Activated T-cell treated with anti-CD3 and anti-CD28 coated beads, Interleukin-2, amount 50 U/mL, for 72 hours (primary cell): ENCODE measurements around the gene CHCT1. TPM values are rescaled to one million over a fixed set of nuclear protein-coding genes. Genes with fewer than 3 reads are reported as not detected.
A peak's percentile ranks its signal among the peaks of the same experiment; 100 is the strongest.
"Not testable (repeated sequence)": the region's sequence is repeated elsewhere in the genome, so short reads cannot be mapped to it uniquely, and the experiment has no call there.

Experiments
- ATAC-seq, 2 donors: fragments of 150-1000 bp; cut with Tn5 transposase; replicated peaks in 1 of 2; 2 replicates each; pipeline ENCODE4 v1.10.0; 2021; ENCODE audit warnings: moderate library complexity in 2 of 2, mild to moderate bottlenecking in 1 of 2
- DNase-seq, 2 donors: peaks; one replicate each; pipeline ENCODE4 v3.0.0; 2021 to 2022; ENCODE audit warnings: mixed read lengths in 1 of 2
- H3K27ac Mint-ChIP-seq: one replicate; pipeline ENCODE4 v1.8.0; 2022; ENCODE audit warnings: mild to moderate bottlenecking, moderate library complexity, mixed read lengths
- H3K27me3 Mint-ChIP-seq: one replicate; pipeline ENCODE4 v1.8.0; 2022; ENCODE audit warnings: low read depth, mixed read lengths
- H3K36me3 Mint-ChIP-seq, 2 donors: one replicate each; pipeline ENCODE4 v1.8.0; 2022; ENCODE audit warnings: mixed read lengths in 2 of 2, mild to moderate bottlenecking in 1 of 2; ENCODE audit not compliant: insufficient read depth in 2 of 2
- H3K4me1 Mint-ChIP-seq: one replicate; pipeline ENCODE4 v1.8.0; 2022; ENCODE audit warnings: low read depth, mixed read lengths
- H3K4me3 Mint-ChIP-seq, 2 donors: one replicate each; pipeline ENCODE4 v1.8.0; 2022; ENCODE audit warnings: mild to moderate bottlenecking in 2 of 2, mixed read lengths in 2 of 2, moderate library complexity in 2 of 2
- H3K9me3 Mint-ChIP-seq, 2 donors: one replicate each; pipeline ENCODE4 v1.8.0; 2022; ENCODE audit warnings: mixed read lengths in 2 of 2
- total RNA-seq, 2 donors: library from RNA; stranded (reverse); gene quantifications; one replicate each; pipeline ENCODE4 v1.2.3, GENCODE V29; 2022

Gene CHCT1
- under 1 TPM; 0.46 to 0.67 TPM for total RNA-seq

DNA sequence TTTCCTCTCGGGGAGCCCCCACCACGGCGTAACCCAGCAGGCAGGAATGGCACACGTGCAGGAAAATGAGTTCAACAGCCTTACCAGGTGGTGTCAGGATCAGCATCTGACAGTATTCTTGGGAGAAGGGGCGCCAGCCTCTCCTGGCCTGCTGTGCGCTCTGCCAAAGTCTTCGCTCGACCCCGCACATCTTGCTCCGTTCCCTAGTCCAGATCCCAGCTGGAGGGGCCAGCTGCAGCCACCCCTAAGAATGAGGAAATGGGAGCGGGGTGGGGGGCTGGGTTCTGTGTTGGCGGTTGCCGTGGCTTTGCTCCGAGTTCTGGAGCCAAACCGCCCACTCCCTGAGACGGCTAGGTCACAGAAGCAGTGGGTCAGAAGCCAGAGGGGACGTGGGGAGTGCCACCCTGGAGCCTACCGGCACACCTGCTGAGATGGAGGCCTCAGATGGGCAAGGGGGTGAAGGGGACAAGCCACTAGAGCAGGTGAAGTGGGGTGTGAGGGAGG, at the start of gene CHCT1:
Gene CHCT1, plus strand, starts transcription at position 328 of the 504 bp plus-strand sequence. Its CDS starts 104 bp downstream, at position 432.
- H3K36me3 Mint-ChIP-seq, result no peaks in the 10 kb centered on the region
- DNase-seq (no peak), ATAC-seq (no peak)
- H3K9me3 Mint-ChIP-seq, result no peaks in the 10 kb centered on the region
- peak within 1 kb of the TSS; percentile 84 to 89 for H3K4me3 Mint-ChIP-seq
- peak within 1 kb of the TSS; percentile 56 for H3K27ac Mint-ChIP-seq
- peaks cover 11% of the 10 kb centered on the region for H3K4me1 Mint-ChIP-seq
- no peaks in the 10 kb centered on the region for H3K27me3 Mint-ChIP-seq

DNA sequence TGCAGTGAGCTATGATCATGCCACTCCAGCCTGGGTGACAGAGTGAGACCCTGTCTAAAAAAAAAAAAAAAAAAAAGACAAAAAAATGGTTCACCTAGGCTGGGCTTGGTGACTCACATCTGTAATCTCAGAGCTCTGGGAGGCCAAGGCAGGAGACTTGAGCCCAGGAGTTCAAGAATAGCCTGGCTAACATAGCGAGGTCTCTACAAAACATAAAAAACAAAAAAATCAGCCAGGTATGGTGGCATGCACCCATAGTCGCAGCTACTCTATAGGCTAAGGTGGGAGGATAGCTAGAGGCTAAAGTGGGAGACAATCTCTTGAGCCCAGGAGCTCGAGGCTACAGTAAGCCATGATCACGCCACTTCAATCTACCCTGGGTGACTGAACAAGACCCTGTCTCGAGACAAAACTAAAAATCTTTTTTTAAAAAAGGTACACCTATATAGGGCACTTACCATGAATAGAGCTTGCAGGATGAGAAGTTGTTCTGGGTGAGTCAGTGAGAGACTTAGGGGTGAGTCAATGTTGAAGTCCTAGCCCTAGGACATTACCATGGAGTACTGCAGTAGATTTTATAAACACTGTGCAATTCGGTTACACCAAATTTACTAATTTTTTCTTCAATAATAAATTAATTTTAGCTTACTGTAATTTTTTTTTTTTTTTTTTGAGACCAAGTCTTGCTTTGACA, 49.4 kb upstream of the CHCT1 start:
- H3K4me3 Mint-ChIP-seq, result peak overlapping the region in 1 of 2 donors; percentile 14
- H3K4me1 Mint-ChIP-seq, result peaks cover 13% of the 10 kb centered on the region
- no peaks in the 10 kb centered on the region for H3K27me3 Mint-ChIP-seq
- no peak for DNase-seq
- no peaks in the 10 kb centered on the region for H3K9me3 Mint-ChIP-seq
- ATAC-seq, result peak; percentile 97 to 99
- no peaks in the 10 kb centered on the region for H3K36me3 Mint-ChIP-seq
- no peak overlapping the region for H3K27ac Mint-ChIP-seq

DNA sequence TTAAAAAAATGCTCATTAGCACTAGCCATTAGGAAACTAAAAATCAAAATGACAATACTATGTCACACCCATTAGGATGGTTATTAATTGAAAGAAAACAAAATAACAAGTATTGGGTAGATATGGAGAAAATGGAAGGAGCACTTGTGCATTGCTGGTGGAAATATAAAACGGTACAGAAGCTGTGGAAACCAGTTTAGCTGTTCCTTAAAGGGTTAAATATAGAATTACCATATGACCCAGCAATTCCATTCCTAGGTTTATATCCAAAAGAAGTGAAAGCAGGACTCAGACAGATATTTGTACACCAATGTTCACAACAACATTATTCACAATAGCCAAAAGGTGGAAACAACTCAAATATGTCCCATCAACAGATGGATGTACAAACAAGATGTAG, 44.1 kb upstream of the CHCT1 start:
- H3K9me3 Mint-ChIP-seq, H3K4me3 Mint-ChIP-seq, H3K4me1 Mint-ChIP-seq, DNase-seq, ATAC-seq, H3K36me3 Mint-ChIP-seq, H3K27me3 Mint-ChIP-seq, H3K27ac Mint-ChIP-seq: not testable (repeated sequence)

DNA sequence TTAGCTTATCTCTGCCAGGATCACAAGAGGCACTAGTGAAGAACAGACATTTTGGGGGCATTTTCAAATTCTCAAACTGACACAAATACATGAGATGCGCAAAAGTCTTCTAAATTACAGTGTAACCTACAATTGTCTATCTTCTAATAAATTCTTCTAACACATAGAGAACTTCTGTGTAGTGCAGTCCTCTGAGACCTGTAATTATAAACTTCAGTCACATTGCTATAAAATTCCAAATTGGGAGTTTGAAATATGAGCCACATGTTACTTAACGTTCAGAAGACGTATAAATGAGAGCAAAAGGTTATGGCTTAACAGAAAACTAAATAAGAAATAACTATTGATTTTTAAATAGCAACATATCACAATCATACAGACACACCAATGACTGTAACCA, 42.8 kb upstream of the CHCT1 start:
- not testable (repeated sequence) for H3K36me3 Mint-ChIP-seq, H3K4me1 Mint-ChIP-seq, ATAC-seq, H3K4me3 Mint-ChIP-seq, DNase-seq, H3K27me3 Mint-ChIP-seq, H3K9me3 Mint-ChIP-seq, H3K27ac Mint-ChIP-seq

DNA sequence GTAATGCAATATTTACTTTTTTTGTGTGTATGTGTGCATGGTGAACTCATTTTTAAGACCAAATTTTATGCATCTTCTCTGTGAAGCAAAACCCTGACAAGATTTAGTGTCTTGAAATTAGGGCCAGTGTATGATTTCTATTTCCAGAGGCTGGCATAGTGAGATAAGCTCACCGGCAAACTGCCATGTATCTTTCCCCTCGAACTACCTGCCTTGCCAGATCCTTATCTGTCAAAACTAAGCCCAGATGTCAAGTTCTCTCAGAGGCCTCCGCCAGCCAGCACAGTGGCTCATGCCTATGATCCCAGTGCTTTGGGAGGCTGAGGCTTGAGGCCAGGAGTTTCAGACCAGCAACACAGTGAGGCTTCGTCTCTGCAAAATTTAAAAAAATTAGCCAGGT, 40.3 kb upstream of the CHCT1 start:
- Mint-ChIP-seq H3K27ac (no peak overlapping the region), H3K4me1 (peaks cover 20% of the 10 kb centered on the region), H3K4me3 (no peak overlapping the region), H3K27me3 (no peaks in the 10 kb centered on the region), H3K9me3 (no peaks in the 10 kb centered on the region), H3K36me3 (peaks cover 0 to 4% of the 10 kb centered on the region in 2 donors)
- ATAC-seq (no peak), DNase-seq (no peak)

DNA sequence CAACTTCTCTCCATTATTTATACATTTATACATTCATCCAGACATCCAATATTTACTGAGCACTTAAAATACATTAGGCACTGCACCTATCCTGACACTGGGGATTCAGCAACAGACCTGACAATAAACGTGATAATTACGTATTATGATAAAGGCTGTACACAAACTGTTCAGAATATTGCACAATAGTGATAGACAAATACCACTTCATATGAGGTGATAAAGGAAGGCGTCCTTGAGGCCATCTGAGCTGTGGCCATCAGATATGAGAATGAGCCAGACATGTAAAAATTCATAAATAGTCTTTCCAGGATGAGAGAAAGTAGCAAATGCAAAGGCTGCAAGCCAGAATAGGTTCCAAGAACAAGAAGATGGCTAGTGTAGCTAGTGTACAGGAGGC, 38.9 kb upstream of the CHCT1 start:
- Mint-ChIP-seq H3K4me1 (peaks cover 25% of the 10 kb centered on the region), H3K9me3 (no peaks in the 10 kb centered on the region), H3K27me3 (no peaks in the 10 kb centered on the region), H3K27ac (peak overlapping the region; percentile 24), H3K36me3 (peaks cover 0 to 4% of the 10 kb centered on the region in 2 donors), H3K4me3 (no peak overlapping the region)
- no peak for DNase-seq
- ATAC-seq, result no peak

DNA sequence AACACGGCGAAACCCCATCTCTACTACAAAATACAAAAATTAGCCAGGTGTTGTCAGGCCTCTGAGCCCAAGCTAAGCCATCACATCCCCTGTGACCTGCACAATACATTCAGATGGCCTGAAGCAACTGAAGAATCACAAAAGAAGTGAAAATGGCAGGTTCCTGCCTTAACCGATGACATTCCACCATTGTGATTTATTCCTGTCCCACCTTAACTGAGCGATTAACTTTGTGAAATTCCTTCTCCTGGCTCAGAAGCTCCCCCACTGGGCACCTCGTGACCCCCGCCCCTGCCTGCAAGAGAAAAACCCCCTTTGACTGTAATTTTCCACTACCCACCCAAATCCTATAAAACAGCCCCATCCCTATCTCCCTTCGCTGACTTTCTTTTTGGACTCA, 37.4 kb upstream of the CHCT1 start:
- not testable (repeated sequence) for H3K36me3 Mint-ChIP-seq, H3K27ac Mint-ChIP-seq, DNase-seq, H3K27me3 Mint-ChIP-seq, H3K9me3 Mint-ChIP-seq, H3K4me3 Mint-ChIP-seq, ATAC-seq
- peaks cover 39% of the 10 kb centered on the region for H3K4me1 Mint-ChIP-seq

DNA sequence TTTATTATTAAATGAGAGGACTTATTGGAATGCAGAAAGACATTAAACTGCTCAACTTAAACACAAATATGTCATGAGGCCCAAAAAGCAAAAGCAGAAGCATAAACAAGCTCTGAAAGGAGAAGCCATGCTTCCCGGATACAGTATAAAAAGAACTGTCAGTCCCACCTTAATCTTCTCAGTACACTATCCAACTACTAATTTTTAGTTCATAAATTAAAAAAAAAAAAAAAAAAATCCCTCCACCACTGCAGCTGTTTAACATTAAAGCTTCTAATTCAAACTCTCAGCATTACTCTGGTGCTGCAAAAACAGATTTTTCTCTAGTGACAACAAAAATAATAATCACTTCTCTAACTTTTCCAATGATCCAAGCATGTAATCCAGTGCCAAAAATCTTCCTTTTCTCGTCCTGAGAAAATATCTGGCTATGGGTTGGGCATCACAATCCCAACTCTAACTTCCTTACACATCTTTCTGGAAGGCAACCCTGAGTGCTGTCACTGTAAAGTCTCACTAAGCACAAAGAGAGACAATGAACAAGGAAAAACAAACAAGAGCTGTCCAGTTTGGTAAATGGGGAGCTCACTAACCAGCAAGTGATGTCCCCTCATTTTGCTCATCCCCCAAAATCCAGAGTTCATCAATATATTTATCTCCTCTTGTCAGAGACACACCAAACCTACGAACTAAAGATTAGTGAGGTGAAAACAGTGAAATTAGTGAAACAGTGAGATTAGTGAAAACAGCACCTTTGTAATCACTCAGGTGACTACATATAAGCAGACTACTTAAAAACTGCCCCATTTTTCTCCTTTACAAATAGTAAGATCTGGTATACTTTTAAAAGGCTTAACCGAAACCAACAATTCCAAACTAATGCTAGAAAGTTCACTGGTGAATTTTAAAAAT, 35.9 kb upstream of the CHCT1 start:
- ATAC-seq, result no peak
- Mint-ChIP-seq H3K36me3 (peaks cover 2 to 9% of the 10 kb centered on the region in 2 donors), H3K4me1 (peaks cover 54% of the 10 kb centered on the region), H3K27me3 (no peaks in the 10 kb centered on the region), H3K4me3 (no peak overlapping the region), H3K27ac (no peak overlapping the region), H3K9me3 (no peaks in the 10 kb centered on the region)
- DNase-seq, result no peak

DNA sequence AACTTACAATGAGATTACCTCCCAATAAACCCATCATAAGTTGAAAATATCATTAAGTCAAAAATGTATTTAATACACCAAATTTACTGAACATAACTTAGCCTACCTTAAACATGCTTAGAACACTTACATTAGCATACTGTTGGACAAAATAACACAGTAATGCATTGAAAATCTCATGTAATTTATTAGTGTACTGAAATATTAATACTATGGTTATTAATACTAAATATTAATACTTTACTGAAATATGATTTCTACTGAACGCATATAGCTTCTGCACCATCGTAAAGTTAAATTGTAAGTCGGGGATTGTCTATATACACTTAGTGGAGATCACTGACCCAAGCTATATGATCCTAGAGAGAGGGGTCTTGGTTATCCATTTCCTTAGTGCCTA, 34.6 kb upstream of the CHCT1 start:
- no peaks in the 10 kb centered on the region for H3K27me3 Mint-ChIP-seq
- no peak overlapping the region for H3K4me3 Mint-ChIP-seq
- H3K9me3 Mint-ChIP-seq, result no peaks in the 10 kb centered on the region
- DNase-seq (no peak), ATAC-seq (no peak)
- H3K36me3 Mint-ChIP-seq, result peaks cover 4 to 8% of the 10 kb centered on the region in 2 donors
- peaks cover 54% of the 10 kb centered on the region for H3K4me1 Mint-ChIP-seq
- H3K27ac Mint-ChIP-seq, result no peak overlapping the region

DNA sequence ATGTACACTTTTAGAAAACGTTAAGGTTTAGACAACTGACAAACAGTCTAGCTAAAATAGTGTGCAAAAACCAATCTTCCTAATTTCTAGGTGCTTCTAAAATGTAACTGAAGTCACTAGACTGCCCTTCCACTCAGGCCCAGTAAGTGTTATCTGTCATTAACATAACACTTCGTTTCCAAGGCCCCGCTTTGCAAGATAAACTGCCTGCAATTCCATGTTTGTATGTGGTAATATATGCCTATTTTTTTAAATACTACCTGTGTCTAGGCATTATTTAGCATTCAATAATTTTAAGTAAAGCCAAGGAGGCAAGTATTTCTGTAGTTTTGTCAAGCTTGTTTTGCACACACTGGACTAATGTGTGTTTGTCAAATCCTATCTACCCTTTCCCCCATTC, 33.5 kb upstream of the CHCT1 start:
- no peak for DNase-seq
- Mint-ChIP-seq H3K4me1 (peaks cover 49% of the 10 kb centered on the region), H3K9me3 (no peaks in the 10 kb centered on the region), H3K4me3 (peak overlapping the region; percentile 16 to 20), H3K27me3 (no peaks in the 10 kb centered on the region), H3K27ac (no peak overlapping the region), H3K36me3 (peaks cover 4 to 8% of the 10 kb centered on the region in 2 donors)
- no peak for ATAC-seq

DNA sequence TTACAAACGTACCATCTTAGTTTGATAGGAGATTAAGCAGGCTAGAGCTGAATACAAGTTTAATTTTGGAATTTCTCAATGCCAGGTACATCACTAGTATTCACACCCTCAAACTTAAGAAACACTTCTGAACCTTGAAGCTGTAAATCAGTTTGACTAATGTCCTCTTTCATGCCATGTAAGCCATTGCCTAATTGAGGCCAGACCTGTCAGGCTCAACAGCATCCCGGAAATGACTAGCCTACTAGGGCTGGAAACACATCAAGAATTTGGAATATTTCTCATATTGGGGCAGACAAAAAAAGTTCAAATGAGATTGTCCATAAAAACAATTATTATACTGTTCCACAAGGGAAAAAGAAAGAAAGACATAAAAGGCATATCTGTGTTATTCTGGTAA, 32.1 kb upstream of the CHCT1 start:
- H3K36me3 Mint-ChIP-seq, result peaks cover 4 to 6% of the 10 kb centered on the region in 2 donors
- H3K27ac Mint-ChIP-seq, result peak overlapping the region; percentile 91
- H3K4me3 Mint-ChIP-seq, result peak overlapping the region; percentile 91 to 95
- no peaks in the 10 kb centered on the region for H3K9me3 Mint-ChIP-seq
- H3K4me1 Mint-ChIP-seq, result peaks cover 49% of the 10 kb centered on the region
- no peaks in the 10 kb centered on the region for H3K27me3 Mint-ChIP-seq
- no peak for DNase-seq
- no peak for ATAC-seq

DNA sequence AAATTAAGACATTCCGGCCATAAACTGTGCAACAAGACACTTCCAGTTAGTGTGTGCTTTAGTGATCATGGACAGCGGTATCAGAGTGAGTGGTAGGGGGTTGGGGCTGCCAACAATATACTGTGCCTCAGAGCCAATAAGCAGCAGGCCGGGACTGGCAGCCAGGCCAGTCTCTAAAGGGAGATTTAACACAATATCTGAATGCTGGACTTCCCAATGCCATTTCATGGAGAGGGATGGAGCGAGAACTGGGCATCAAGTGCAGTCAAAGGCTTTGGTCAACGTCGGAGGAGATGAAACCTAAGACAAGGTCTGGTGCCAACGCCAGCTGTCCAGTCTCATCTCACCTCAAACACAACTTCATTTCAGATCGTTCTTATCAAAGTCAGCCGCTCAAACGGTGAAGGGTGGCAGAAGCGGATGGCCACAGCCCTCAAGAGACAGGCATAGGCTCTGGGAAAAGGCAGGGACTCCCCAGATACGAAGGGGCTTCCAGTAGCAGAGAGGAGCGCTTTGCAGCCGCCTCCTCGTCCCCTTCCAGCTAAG, 31.3 kb upstream of the CHCT1 start:
- Mint-ChIP-seq H3K4me1 (peaks cover 49% of the 10 kb centered on the region), H3K27ac (peak overlapping the region; percentile 91), H3K4me3 (peak overlapping the region; percentile 91 to 95), H3K27me3 (no peaks in the 10 kb centered on the region), H3K36me3 (peaks cover 4 to 5% of the 10 kb centered on the region in 2 donors), H3K9me3 (no peaks in the 10 kb centered on the region)
- DNase-seq (peak; percentile 33 to 37), ATAC-seq (no peak)

DNA sequence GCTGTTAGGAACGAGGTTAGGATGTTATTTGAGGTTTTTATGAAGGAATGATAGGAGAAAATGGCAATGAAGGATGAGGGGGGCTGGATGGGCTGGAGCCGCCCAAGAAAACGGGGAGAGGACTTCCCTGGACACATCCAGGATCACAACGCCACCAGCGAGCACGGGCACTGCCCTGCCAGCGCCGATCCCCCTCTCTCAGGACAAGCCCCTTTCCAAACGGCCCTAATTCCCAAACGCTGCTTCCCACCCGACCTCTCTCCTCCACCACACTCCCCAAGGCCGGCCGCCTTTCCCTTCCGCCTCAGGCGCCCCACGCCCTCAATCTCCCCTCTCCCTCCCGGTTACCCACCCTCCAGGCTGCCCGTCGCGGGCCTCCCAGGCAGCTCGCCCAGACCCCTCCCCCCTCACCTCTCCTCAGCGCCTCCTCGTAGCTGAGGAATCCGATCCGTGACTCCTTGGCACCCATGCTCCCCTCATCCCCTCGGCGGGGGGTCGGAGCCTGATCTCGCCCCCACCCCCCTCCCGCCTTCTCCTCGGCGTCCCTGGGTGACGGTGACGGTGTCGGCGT, 30.7 kb upstream of the CHCT1 start:
- H3K4me3 Mint-ChIP-seq, result peak overlapping the region; percentile 91 to 95
- no peaks in the 10 kb centered on the region for H3K9me3 Mint-ChIP-seq
- H3K36me3 Mint-ChIP-seq, result peaks cover 4 to 5% of the 10 kb centered on the region in 2 donors
- peaks cover 54% of the 10 kb centered on the region for H3K4me1 Mint-ChIP-seq
- peak overlapping the region; percentile 91 for H3K27ac Mint-ChIP-seq
- no peak for DNase-seq
- ATAC-seq, result peak; percentile 40 to 43
- no peaks in the 10 kb centered on the region for H3K27me3 Mint-ChIP-seq
